Activated T-helper 9 cell treated with anti-CD3 and anti-CD28 coated beads, Interleukin-2, amount 50 U/mL, for 16 hours (primary cell): ENCODE measurements around the gene STXBP5.
"Not testable (repeated sequence)": the region's sequence is repeated elsewhere in the genome, so short reads cannot be mapped to it uniquely, and the experiment has no call there.

Experiments
- DNase-seq: peaks from one replicate; pipeline ENCODE4 v3.0.0-alpha.2; 2020; ENCODE audit warnings: low read depth

Gene STXBP5

DNA sequence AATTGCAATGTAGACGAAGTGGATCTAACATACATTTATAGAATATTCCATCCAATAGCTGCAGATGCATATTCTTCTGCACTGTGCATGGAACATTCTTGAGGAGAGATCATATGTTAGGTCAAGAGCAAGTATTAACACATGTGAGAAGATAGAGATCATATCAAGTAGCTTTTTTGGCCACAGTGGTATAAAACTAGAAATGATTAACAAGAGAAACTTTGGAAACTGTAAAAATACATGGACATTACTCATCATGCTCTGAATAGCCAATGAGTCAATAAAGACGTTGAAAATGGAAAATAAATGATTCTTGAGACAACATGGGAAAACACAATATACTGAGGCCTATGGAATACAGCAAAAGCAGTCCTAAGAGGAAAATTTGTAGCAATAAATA, 94.2 kb downstream of the STXBP5 start:
- no peak for DNase-seq

- no peak for DNase-seq
Measured at GRCh38 chr6:147299035-147299434, 94.8 kb downstream of the STXBP5 start.

DNA sequence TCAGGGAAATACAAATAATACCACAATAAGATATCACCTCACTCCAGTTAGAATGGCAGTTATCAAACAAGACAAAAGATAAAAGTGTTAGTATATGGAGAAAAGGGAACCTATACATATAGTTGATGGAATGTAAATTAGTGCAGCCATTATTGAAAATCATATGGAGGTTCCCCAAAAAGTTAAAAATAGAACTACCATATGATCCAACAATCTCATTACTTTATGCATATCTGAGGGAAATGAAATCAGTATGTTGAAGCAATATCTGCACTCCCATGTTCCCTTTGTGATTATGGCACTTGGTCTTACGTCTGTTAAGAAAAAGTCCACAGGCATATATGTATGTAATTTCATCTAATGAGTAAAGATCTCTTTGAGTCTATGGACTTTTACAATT, 96.9 kb downstream of the STXBP5 start:
- no peak for DNase-seq

DNA sequence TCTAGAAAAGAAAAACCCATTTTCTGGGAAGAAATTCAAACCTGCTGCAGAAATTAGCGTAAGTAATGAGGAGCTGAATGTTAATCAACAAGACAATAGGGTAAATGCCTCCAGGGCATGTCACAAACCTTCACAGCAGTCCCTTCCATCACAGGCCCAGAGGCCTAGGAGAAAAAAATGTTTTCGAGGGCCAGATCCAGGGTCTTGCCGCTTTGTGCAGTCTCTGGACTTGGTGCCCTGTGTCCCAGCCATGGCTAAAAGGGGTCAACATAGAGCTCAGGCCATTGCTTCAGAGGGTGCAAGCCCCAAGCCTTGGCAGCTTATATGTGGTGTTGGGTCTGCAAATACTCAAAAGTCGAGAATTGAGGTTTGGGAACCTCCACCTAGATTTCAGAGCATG, 99.8 kb downstream of the STXBP5 start:
- DNase-seq = no peak

DNA sequence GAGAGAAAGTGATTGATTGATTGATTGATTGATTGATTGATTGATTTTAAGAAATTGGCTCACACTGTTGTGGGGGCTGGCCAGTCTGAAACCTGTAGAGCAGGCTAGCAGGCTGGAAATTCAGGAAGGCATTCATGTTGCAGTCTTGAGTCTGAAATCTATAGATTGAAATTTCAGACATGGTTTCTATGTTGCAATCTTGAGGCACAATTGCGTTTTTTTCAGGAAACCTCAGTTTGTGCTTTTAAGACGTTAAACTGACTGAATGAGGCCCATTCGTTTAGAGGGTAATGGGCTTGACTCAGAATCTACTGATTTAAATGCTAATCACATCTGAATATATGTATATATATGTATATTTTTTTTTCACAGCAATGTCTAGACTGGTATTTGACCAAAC, 106.3 kb downstream of the STXBP5 start:
- DNase-seq = no peak

DNA sequence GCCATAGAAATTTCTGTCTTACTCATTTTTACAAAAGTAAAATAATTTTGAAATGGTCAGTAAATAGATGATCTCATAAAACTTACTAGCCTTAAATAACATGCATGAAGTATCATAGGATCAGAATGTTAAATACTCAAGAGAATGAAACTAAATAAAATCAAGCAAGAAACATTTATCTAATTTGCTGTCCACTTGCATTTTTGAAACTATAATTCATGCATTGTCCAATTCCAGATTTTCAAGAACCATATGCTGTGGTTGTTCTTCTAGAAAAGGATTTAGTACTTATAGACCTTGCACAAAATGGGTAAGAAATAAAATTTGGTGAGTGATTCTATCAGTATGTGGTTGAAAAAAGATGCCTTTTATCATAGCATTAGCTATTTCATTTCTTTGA, 107.0 kb downstream of the STXBP5 start:
- no peak for DNase-seq

DNA sequence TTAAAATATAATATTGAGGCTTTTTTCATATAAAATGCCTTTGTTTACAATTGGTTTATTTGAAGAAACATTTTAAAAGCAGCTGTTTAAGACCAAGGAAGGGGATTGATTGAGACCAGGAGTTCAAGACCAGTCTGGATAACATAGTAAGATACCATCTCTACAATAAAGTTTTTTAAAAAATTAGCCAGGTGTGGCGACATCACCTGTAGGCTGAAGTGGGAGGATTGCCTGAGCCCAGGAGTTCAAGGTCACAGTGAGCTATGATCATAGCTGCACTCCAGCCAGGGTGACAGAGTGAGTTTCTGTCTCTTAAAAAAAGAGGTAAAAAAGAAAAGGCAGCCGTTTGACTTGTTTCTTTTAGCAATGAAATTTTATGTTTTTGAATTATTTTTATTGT, 117.0 kb downstream of the STXBP5 start:
- no peak for DNase-seq

DNA sequence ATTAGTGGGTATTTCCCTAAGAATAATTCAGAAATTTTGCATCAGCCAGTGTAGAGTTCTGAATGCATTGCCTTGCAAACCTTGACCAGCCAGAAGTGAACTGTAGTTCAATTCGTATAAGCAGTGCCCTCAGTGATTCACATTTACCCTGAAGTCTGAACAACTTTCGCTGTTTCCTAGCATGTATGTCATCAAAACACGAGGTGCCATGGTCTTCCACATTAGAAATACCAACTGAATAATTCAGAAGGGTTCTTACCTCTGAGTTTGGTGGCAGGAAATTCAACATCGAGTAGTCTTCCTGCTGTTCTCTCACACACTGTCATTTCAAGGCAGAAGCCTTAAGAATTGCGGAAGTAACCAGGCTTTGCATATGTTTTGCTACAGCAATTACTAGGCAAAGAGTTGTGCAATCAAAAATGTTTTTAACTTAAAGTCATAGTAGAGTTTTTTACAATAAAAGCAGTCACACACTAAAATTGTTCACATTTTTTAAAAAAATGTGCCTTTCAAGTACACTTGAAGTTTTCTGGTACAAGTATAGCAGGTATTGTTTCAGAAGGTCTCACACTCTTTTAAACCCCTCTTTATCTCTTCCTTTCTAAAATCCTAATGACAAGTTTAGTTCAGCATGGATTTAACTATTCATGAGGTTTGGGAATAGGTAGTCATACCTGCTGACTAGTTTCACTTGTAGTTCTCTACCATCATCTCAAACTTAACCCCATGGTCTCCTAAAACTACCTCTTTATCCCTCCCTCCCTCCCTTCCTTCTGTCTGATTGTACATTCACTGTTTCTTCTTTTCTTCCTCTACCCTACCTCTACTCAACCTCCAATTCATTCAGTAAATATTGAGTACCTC, 118.3 kb downstream of the STXBP5 start:
- no peak for DNase-seq

DNA sequence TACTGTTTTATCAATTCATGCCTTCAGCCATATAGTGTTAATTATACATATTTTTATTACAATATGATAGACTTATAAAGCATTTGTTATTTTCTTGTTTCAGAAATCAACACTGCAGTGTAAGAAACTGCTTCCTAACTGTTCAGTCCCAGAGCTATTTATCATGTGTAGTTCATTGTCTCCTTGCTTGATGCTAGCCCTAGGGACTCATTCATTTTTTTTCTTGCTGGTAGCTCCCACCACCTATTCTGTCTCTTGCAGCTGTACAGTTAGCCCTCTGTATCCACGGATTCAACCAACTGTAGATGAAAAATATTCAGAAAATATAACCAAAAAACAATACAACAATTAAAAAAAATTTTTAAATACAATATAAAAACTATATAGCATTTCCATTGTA, 121.3 kb downstream of the STXBP5 start:
- no peak for DNase-seq

DNA sequence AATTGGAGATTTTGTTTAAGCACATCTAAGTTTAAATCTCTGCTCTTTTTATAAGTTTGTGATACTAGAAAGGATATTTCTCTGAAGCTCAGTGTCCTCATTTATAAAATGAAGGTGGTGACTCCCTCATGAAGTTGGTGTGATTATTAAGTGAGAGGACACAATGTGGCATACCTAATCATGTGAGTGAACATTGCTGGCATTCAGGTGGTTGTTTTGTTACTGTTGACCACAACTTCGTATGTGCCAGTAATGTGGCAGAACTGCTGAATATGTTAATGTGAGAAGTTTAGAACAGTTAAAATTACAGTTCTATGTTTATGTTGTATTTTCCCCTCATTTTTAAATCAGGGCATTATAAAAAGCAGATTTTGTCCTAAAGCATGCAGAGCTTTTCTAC, 127.2 kb downstream of the STXBP5 start:
- no peak for DNase-seq

- DNase-seq = no peak
Measured at GRCh38 chr6:147337921-147338320, 133.7 kb downstream of the STXBP5 start.

- DNase-seq = no peak
Measured at GRCh38 chr6:147341486-147341885, 137.3 kb downstream of the STXBP5 start.

DNA sequence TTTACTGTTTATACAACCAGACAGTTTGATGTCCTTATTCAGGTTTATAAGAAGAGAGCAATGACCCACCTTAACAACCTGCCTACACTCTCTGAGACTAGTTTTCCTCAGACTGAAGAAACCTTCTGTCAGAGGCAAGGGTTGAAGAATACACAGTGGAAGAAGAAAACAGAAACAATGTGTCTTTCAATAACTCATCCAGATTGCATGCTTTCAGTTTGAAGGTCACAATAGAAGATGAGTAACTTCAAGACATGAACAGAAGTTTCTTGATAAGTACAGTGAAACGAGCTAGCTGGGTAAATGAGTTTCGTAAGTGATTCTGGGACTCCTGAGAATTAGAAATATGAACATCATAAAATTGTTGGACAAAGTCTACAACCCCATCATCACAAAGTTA, 141.7 kb downstream of the STXBP5 start:
- DNase-seq = no peak

GRCh38 chr6:147347179-147347881, 143.1 kb downstream of the STXBP5 start:
- no peak for DNase-seq

DNA sequence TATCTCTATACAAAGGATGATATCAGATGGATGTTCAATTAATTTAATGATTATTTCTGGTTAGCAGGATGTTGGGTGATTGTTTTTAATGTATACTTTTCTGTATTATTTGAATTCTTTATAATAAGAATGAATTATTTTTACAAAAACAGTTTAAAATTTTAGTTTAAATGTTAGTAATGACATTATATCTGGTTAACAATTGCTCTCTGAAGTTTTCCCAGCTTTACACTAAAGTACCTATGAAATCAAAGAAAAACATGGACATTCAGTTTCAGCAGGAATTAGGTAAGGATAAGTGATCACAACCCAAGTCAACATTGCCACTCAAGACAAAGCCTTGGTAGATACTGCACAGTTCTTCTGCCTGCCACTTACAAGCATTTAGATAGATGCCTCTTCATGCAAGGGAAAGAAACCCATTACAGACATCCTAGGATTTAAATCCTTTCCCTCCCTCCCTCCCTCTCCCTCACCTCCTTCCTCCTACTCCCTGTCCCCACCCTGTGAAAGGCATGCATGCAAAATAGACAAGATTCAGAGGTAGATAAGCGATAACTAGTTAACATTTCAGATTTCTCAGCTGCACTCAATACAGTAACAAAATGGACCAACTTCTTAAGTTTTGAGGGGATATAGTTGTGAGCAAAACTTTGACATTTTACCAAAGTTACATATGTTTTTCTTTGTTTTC, 143.8 kb downstream of the STXBP5 start:
- no peak for DNase-seq

GRCh38 chr6:147361311-147361981, 157.2 kb downstream of the STXBP5 start:
- DNase-seq = no peak

GRCh38 chr6:147366290-147366689, 162.1 kb downstream of the STXBP5 start:
- DNase-seq = no peak

- DNase-seq = no peak
Measured at GRCh38 chr6:147371325-147371724, 167.1 kb downstream of the STXBP5 start.

- no peak for DNase-seq
Measured at GRCh38 chr6:147372806-147373205, 168.6 kb downstream of the STXBP5 start.

GRCh38 chr6:147378819-147379218, 174.6 kb downstream of the STXBP5 start:
- no peak for DNase-seq

GRCh38 chr6:147380841-147381240, 176.6 kb downstream of the STXBP5 start:
- not testable (repeated sequence) for DNase-seq

GRCh38 chr6:147381712-147382111, 177.5 kb downstream of the STXBP5 start:
- DNase-seq = no peak
